BLaER1 (cell line): ENCODE results near the gene C11orf21.
A peak's percentile ranks its signal among the peaks of the same experiment; 100 is the strongest.

Source experiments
- H3K27ac ChIP-seq: shearing (Covaris generic); formaldehyde crosslinking; 2 replicates; pipeline ENCODE4 v1.8.1; 2022
- H3K27me3 ChIP-seq: shearing (Covaris generic); formaldehyde crosslinking; 2 replicates; pipeline ENCODE4 v1.8.1; 2022
- H3K36me3 ChIP-seq: shearing (Covaris generic); formaldehyde crosslinking; 2 replicates; pipeline ENCODE4 v1.8.1; 2022
- H3K4me1 ChIP-seq: shearing (Covaris generic); formaldehyde crosslinking; 2 replicates; pipeline ENCODE4 v1.8.1; 2022
- H3K4me2 ChIP-seq: shearing (Covaris generic); formaldehyde crosslinking; 2 replicates; pipeline ENCODE4 v1.8.1; 2022
- H3K4me3 ChIP-seq: shearing (Covaris generic); formaldehyde crosslinking; 2 replicates; pipeline ENCODE4 v1.8.1; 2022
- H3K9ac ChIP-seq: shearing (Covaris generic); formaldehyde crosslinking; 2 replicates; pipeline ENCODE4 v1.8.1; 2022
- H3K9me3 ChIP-seq: shearing (Covaris generic); formaldehyde crosslinking; 2 replicates; pipeline ENCODE4 v1.8.1; 2022
- H4K20me1 ChIP-seq: shearing (Covaris generic); formaldehyde crosslinking; 2 replicates; pipeline ENCODE4 v1.8.1; 2022
- Cebpa-rat ChIP-seq: shearing (Covaris generic); IDR thresholded peaks from 2 replicates; pipeline ENCODE4 v1.8.1; 2022

The C11orf21 gene

DNA sequence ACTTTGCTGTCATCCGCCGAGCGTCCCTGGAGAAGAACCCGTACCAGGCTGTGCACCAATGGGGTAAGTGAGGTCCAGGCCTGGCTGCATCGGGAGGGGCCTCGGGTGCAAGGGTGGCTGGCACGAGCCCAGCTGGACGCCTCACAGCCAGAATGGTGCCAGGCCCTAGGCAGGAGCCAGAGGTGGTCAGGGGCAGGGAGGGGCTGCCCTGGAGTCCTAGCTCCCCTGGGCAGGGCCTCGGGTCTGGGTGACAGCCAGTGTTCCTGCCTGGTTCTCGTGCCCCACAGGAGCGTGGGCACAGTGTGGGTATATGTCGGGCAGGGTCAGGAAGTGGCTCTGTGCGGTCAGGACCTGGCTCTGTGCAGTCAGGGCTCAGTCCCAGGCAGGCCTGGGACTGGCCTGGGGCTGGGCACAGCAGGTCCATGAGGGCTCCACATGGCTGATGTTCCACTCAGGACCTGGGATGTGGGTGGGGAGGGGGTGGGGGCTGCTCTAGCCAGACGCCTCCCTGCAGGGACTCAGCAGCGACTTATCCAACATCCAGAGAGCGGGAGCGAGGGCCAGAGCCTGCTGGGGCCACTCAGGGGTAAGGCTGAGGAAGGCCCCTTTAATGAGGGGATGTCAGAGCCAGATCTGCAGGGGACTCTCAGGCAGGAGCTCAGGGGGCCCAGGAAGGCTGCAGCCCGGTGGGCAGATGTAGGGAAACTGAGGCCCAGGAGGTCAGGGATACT is 1.3 kb upstream of the C11orf21 start:
- no peak overlapping the region; the same call in 1 of the 2 replicates for H3K9ac ChIP-seq
- H4K20me1 ChIP-seq, result peaks cover 32% of the 10 kb centered on the region; the same call in 1 of the 2 replicates
- TF ChIP-seq Cebpa-rat, result no peak
- H3K27me3 ChIP-seq, result no peaks in the 10 kb centered on the region; the same call in 1 of the 2 replicates
- peak overlapping the region; percentile 91 for H3K4me2 ChIP-seq
- no peak overlapping the region for H3K4me3 ChIP-seq
- no peak overlapping the region for H3K27ac ChIP-seq
- no peaks in the 10 kb centered on the region for H3K9me3 ChIP-seq
- peaks cover 91% of the 10 kb centered on the region for H3K4me1 ChIP-seq
- H3K36me3 ChIP-seq, result no peaks in the 10 kb centered on the region

DNA sequence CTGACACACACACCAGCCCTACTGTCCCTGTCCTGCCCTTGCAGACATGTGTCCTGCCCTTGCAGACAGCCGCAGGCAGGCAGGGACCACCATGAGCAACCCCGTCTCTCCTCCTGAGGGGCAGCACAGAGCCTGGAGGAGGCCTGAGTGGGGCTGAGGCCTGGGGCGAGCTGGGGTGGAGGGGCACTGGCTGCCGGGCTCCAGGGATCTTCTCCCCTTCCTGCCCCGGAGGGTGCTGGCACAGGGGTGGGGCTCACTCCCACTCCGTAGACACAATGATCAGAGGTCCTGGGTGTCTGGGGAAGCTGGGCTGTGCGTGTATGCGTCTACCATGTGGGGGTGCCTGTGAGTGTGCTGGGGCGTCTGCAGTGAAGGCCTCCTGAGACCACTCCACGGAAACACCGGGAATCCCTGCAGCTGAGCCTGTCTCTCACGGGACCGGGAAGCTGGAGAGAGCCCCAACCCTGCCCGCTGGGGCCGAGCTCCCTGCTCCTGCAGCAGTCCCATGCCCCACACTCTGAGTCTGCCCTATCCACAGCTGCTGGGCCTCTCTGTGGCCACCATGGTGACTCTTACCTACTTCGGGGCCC is 683 bp upstream of the C11orf21 start:
- Histone ChIP-seq H3K4me1 (peaks cover 84% of the 10 kb centered on the region), H3K27ac (0 out of 2 replicates have a peak overlapping the region, but pooled peaks have one; percentile 8), H3K36me3 (no peaks in the 10 kb centered on the region), H3K9me3 (no peaks in the 10 kb centered on the region), H3K4me3 (0 out of 2 replicates have a peak overlapping the region, but pooled peaks have one; percentile 25), H3K4me2 (peak overlapping the region; percentile 91), H3K27me3 (no peaks in the 10 kb centered on the region; the same call in 1 of the 2 replicates), H3K9ac (no peak overlapping the region; the same call in 1 of the 2 replicates), H4K20me1 (peaks cover 35% of the 10 kb centered on the region; the same call in 1 of the 2 replicates)
- TF ChIP-seq Cebpa-rat, result no peak

DNA sequence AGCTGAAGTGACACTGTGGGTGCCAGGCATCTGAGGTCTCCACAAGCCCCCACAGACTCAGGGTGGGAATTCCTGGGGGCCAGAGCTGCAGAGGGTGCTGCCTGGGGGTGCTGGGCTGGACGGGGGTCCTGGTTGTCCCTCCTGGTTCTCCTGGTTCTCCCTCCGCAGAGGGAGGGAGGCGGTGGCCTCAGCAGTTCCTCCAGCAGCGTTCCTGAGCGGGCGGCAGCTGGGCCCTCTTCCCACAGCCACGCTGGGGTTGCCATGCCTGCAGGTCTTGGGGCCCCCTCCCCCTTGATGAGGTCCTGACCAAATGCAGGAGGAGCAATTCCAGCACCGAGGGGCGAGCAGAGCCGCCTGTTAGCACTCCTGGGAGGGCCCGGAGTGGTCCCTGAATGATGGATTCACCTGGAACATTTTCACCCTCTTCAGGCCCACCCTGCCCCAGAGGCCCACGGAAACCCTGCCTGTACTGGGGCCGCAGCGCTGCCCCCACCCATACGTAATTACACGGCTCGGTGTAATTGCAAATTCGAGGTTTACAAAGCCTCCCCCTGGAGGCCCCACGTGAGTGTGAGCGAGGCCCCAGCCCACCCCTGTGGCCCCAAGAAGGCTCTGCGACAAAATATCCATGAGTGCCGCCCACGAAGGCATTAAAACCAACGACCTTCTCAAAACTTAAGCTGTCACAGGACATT is 635 bp downstream of the C11orf21 start:
- TF ChIP-seq Cebpa-rat, result no peak
- H3K36me3 ChIP-seq, result no peaks in the 10 kb centered on the region
- peak overlapping the region; percentile 91 for H3K4me2 ChIP-seq
- peaks cover 73% of the 10 kb centered on the region for H3K4me1 ChIP-seq
- no peaks in the 10 kb centered on the region; the same call in 1 of the 2 replicates for H3K27me3 ChIP-seq
- H3K9ac ChIP-seq, result no peak overlapping the region
- H3K27ac ChIP-seq, result no peak overlapping the region
- no peaks in the 10 kb centered on the region for H3K9me3 ChIP-seq
- peaks cover 35% of the 10 kb centered on the region; the same call in 1 of the 2 replicates for H4K20me1 ChIP-seq
- H3K4me3 ChIP-seq, result no peak overlapping the region

DNA sequence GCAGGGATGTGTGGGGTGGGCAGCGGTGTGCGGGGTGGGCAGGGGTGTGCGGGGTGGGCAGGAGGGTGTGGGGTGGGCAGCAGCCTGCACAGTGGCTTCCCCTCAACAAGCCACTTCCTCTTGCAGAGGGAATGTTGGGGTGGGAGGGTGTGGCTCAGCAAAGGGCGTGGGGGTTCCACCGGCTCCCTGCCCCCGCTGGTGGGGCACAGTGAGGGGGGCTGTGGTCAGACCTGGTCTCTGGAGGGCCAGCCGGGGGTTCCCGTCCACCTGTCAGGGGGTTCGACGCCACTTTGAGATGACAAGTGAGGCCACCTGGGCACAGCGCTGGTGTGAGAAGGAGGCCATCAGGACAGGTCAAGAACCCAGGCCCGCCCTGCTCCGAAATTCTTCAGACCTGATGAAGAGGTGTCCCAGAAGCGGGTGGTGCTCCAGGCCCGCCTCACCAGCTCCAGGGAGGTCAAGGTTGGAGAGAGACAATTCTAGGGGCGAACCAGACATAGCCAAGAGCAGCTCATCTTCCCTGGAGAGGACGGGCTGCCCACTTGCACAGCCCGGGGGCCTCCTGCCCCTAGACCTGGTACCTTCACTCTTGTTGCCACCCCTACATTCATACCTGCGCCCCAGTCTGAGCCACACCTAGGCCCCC is 1.3 kb downstream of the C11orf21 start:
- Histone ChIP-seq H3K9ac (no peak overlapping the region), H3K27me3 (no peaks in the 10 kb centered on the region; the same call in 1 of the 2 replicates), H3K4me1 (peaks cover 66% of the 10 kb centered on the region), H3K9me3 (no peaks in the 10 kb centered on the region), H3K4me2 (peak overlapping the region; percentile 91), H3K36me3 (no peaks in the 10 kb centered on the region), H3K4me3 (no peak overlapping the region), H3K27ac (no peak overlapping the region), H4K20me1 (peaks cover 35% of the 10 kb centered on the region; the same call in 1 of the 2 replicates)
- no peak for TF ChIP-seq Cebpa-rat

DNA sequence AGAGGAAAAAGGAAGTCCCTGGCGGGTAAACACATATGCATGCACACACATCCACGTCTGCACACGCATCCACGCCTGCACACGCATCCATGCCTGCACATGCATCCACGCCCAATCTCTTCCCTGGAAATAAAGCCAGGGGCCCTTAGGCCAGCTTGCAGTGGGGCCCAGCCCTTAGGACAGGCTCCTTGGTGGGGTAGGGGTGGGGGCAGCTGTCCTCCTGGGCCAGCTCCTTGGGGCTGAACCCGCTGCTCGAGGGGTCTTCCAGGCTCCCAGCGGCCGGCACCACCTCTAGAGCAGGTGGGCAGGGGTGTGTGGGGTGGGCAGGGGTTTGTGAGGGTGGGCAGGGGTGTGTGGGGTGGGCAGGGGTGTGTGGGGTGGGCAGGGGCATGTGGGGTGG is 1.9 kb downstream of the C11orf21 start:
- H4K20me1 ChIP-seq, result peaks cover 42% of the 10 kb centered on the region; the same call in 1 of the 2 replicates
- no peaks in the 10 kb centered on the region for H3K9me3 ChIP-seq
- peak overlapping the region; percentile 40 for H3K4me2 ChIP-seq
- H3K4me3 ChIP-seq, result no peak overlapping the region
- no peaks in the 10 kb centered on the region for H3K36me3 ChIP-seq
- H3K27ac ChIP-seq, result no peak overlapping the region
- TF ChIP-seq Cebpa-rat, result no peak
- no peaks in the 10 kb centered on the region; the same call in 1 of the 2 replicates for H3K27me3 ChIP-seq
- H3K9ac ChIP-seq, result no peak overlapping the region
- H3K4me1 ChIP-seq, result peaks cover 59% of the 10 kb centered on the region

DNA sequence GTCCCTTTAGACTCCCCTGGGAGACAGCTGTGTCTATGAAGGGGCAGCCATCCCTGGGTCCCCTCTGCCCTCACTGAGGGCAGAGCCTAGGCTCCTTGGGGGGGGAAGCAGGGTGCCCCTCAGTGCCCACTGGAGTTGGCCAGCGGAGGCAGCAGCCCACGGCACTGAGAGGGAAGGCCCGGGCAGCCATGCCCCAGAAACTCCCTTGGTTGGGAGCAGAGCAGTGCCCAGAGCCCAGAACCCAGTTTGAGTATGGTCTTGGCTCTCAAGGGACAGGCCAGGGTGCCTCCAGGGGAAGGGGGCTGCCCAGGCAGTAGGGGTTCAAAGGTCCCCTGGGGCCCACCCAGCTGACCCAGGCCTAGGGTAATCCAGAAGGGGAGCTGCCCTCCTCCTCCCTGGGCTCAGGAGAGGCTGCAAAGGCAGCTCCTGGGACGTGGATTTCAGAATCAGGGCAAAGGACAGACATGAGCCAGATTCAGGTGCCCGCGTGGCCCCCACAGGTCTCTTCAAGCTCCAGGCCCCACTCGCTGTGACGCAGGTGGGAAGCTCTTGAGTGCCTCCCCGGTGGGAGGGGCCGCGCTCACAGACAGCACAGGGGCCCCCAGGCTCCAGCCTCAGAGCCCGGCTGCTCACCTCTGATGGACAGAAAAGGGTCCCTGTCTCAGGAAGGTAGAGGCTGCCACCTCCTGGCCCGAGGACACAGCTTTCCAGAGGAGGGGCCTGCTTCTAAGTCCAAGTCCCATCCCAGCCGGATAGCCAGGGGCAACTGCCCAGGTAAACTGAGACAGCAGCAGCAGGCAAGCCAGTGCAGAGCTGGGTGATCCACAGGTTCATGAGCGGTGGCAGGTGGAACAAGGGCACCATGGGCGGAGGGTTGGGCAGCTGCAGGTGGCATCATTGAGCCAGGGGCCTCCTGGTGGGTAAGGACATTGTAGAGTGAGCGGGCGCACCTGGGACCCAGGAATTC is 2.6 kb downstream of the C11orf21 start:
- Histone ChIP-seq H3K36me3 (no peaks in the 10 kb centered on the region), H3K4me3 (no peak overlapping the region), H3K27me3 (peaks cover under 1% of the 10 kb centered on the region; the same call in 1 of the 2 replicates), H3K9me3 (no peaks in the 10 kb centered on the region), H3K27ac (no peak overlapping the region), H3K4me2 (peak overlapping the region; percentile 40), H4K20me1 (peaks cover 42% of the 10 kb centered on the region; the same call in 1 of the 2 replicates), H3K9ac (no peak overlapping the region), H3K4me1 (peaks cover 54% of the 10 kb centered on the region)
- no peak for TF ChIP-seq Cebpa-rat

DNA sequence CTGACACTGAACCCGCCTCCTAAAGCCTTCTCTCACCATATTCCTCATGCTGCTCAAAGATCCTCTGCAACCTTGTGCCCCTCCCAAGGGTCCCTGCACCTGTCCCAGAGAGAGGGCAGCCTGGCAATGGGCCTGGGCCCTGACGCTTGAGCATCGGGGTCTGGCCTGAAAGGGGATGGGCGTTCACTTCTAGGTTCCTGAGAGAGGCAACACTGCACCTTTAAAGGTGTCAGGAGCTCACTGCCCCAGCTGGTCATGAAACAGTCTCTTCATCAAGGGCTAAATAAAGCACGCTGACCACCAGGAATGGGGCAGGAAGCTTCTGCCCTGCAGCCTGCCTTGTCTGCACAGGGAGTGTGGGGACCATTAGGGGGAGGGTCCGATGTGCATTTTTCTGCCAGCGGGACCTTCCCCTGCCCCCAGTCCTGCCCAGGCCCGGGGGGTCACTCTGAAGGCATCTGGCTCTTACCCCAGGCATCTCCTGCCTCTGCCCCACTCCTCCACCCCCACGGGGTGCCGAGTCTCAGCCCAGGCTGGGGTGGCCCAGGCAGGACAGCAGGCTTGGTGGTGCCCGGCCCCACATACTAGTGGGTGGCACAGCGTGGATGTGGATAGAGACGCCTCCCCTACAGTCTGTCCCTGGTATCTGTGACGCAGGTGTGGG is 3.5 kb downstream of the C11orf21 start:
- Histone ChIP-seq H3K36me3 (no peaks in the 10 kb centered on the region), H3K27me3 (peaks cover 6% of the 10 kb centered on the region; the same call in 1 of the 2 replicates), H4K20me1 (peaks cover 49% of the 10 kb centered on the region; the same call in 1 of the 2 replicates), H3K4me1 (peaks cover 46% of the 10 kb centered on the region), H3K9ac (no peak overlapping the region), H3K27ac (no peak overlapping the region), H3K9me3 (no peaks in the 10 kb centered on the region), H3K4me2 (no peak overlapping the region), H3K4me3 (no peak overlapping the region)
- TF ChIP-seq Cebpa-rat, result no peak

DNA sequence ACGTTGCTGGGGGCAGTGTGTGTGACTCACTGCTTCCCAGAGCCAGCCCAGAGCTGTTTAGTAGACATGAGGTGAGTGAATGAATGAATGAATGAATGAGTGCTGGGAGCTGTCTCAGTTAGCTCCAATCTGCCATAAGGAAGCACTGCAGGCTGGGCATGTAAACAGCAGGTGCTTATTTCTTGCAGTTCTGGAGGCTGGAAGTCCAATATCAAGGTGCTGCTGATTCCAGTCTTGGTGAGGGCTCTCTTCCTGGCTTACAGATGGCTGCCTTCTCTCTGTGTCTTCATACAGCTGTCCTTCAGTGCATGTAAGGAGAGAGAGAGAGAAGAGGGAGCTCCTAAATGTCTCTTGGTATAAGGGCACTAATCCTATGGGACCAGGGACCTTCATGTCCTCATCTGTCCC is 4.1 kb downstream of the C11orf21 start:
- no peak overlapping the region for H3K9ac ChIP-seq
- TF ChIP-seq Cebpa-rat, result no peak
- H3K36me3 ChIP-seq, result no peaks in the 10 kb centered on the region
- no peak overlapping the region for H3K4me2 ChIP-seq
- H3K4me3 ChIP-seq, result no peak overlapping the region
- H3K4me1 ChIP-seq, result peaks cover 39% of the 10 kb centered on the region
- H4K20me1 ChIP-seq, result peaks cover 45% of the 10 kb centered on the region; the same call in 1 of the 2 replicates
- H3K27me3 ChIP-seq, result peaks cover 6% of the 10 kb centered on the region; the same call in 1 of the 2 replicates
- H3K27ac ChIP-seq, result no peak overlapping the region
- no peaks in the 10 kb centered on the region for H3K9me3 ChIP-seq
